ENCODE measurements around the gene CFAP69. TPM values are rescaled to one million over a fixed set of nuclear protein-coding genes. Genes with fewer than 3 reads are reported as not detected.
"Not testable (repeated sequence)": the region's sequence is repeated elsewhere in the genome, so short reads cannot be mapped to it uniquely, and the experiment has no call there.

The CFAP69 gene
- total RNA-seq, 1 experiment from 2014 or later = 3.4 TPM

GRCh38 chr7:90347759-90348158 is 102.8 kb downstream of the CFAP69 start:
- H3K4me3 Mint-ChIP-seq = peak overlapping the region; percentile 91
- no peaks in the 10 kb centered on the region for H3K9me3 Mint-ChIP-seq
- ChIA-PET POLR2A (no interaction called here), CTCF (no interaction called here)
- ATAC-seq (no peak), DNase-seq (ENCODE audit: low spot score) (no peak)
- no peaks in the 10 kb centered on the region for H3K27me3 Mint-ChIP-seq (ENCODE audit: low read depth)
- peaks cover 9% of the 10 kb centered on the region for H3K4me1 Mint-ChIP-seq
- H3K36me3 Mint-ChIP-seq = no peaks in the 10 kb centered on the region
- TF ChIP-seq ZNF425 (CRISPR knock-in tag; conservative IDR thresholded peaks at IDR 0.05) = no peak
- TF ChIP-seq ZNF121 (CRISPR knock-in tag; IDR thresholded peaks at IDR 0.05) = peak; percentile 79
- H3K27ac Mint-ChIP-seq = no peak overlapping the region

DNA sequence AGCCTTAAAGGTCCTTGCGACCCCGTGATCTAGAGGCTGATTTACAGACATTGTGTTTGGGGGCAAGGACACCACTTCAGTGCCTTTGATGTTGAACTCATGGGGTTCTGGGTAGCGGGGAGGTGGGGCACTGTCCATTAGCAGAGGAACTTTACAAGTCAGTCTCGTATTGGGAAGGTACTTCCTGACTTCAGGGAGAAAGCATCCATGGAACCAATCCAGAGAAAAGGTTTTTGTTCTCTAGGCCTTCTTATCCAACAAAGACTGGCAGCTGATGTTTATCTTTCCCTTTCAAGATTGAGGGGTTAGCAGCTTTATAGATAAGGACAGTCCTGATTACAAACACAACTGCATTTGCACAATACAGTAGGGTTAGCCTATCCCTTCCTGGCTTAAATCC is 104.3 kb downstream of the CFAP69 start:
- ATAC-seq = no peak
- DNase-seq (ENCODE audit: low spot score) = no peak
- ChIA-PET CTCF (no interaction called here), POLR2A (no interaction called here)
- H3K27me3 Mint-ChIP-seq (ENCODE audit: low read depth) = no peaks in the 10 kb centered on the region
- H3K4me3 Mint-ChIP-seq = no peak overlapping the region
- no peaks in the 10 kb centered on the region for H3K36me3 Mint-ChIP-seq
- no peak overlapping the region for H3K27ac Mint-ChIP-seq
- peaks cover 9% of the 10 kb centered on the region for H3K4me1 Mint-ChIP-seq
- no peak for TF ChIP-seq NFE2L1 (CRISPR knock-in tag; IDR thresholded peaks at IDR 0.05)
- TF ChIP-seq ZNF532 (CRISPR knock-in tag; IDR thresholded peaks at IDR 0.05; ENCODE audit: borderline replicate concordance) = no peak
- no peak for TF ChIP-seq ETV6 (CRISPR knock-in tag; IDR thresholded peaks at IDR 0.05)
- TF ChIP-seq, protein P1, sequence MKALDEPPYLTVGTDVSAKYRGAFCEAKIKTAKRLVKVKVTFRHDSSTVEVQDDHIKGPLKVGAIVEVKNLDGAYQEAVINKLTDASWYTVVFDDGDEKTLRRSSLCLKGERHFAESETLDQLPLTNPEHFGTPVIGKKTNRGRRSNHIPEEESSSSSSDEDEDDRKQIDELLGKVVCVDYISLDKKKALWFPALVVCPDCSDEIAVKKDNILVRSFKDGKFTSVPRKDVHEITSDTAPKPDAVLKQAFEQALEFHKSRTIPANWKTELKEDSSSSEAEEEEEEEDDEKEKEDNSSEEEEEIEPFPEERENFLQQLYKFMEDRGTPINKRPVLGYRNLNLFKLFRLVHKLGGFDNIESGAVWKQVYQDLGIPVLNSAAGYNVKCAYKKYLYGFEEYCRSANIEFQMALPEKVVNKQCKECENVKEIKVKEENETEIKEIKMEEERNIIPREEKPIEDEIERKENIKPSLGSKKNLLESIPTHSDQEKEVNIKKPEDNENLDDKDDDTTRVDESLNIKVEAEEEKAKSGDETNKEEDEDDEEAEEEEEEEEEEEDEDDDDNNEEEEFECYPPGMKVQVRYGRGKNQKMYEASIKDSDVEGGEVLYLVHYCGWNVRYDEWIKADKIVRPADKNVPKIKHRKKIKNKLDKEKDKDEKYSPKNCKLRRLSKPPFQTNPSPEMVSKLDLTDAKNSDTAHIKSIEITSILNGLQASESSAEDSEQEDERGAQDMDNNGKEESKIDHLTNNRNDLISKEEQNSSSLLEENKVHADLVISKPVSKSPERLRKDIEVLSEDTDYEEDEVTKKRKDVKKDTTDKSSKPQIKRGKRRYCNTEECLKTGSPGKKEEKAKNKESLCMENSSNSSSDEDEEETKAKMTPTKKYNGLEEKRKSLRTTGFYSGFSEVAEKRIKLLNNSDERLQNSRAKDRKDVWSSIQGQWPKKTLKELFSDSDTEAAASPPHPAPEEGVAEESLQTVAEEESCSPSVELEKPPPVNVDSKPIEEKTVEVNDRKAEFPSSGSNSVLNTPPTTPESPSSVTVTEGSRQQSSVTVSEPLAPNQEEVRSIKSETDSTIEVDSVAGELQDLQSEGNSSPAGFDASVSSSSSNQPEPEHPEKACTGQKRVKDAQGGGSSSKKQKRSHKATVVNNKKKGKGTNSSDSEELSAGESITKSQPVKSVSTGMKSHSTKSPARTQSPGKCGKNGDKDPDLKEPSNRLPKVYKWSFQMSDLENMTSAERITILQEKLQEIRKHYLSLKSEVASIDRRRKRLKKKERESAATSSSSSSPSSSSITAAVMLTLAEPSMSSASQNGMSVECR (CRISPR knock-in tag; IDR thresholded peaks at IDR 0.05; ENCODE audit: borderline replicate concordance) = no peak
- TF ChIP-seq, protein P2, sequence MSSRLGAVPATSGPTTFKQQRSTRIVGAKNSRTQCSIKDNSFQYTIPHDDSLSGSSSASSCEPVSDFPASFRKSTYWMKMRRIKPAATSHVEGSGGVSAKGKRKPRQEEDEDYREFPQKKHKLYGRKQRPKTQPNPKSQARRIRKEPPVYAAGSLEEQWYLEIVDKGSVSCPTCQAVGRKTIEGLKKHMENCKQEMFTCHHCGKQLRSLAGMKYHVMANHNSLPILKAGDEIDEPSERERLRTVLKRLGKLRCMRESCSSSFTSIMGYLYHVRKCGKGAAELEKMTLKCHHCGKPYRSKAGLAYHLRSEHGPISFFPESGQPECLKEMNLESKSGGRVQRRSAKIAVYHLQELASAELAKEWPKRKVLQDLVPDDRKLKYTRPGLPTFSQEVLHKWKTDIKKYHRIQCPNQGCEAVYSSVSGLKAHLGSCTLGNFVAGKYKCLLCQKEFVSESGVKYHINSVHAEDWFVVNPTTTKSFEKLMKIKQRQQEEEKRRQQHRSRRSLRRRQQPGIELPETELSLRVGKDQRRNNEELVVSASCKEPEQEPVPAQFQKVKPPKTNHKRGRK (CRISPR knock-in tag; IDR thresholded peaks at IDR 0.05; ENCODE audit: borderline replicate concordance) = no peak
- no peak for TF ChIP-seq ATF1 (CRISPR knock-in tag; IDR thresholded peaks at IDR 0.05)
- H3K9me3 Mint-ChIP-seq = no peaks in the 10 kb centered on the region

DNA sequence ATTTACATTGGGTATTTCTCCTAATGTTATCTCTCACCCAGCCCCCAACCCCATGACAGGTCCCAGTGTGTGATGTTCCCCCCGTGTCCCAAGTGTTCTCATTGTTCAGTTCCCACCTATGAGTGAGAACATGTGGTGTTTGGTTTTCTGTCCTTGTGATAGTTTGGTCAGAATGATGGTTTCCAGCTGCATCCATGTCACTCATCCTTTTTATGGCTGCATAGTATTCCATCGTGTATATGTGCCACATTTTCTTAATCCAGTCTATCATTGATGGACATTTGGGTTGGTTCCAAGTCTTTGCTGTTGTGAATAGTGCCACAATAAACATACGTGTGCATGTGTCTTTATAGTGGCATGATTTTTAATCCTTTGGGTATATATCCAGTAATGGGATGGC is 105.1 kb downstream of the CFAP69 start:
- ATAC-seq; CTCF ChIA-PET; H3K27me3 Mint-ChIP-seq (ENCODE audit: low read depth); H3K4me3 Mint-ChIP-seq; H3K9me3 Mint-ChIP-seq; POLR2A ChIA-PET; DNase-seq (ENCODE audit: low spot score); H3K4me1 Mint-ChIP-seq; H3K36me3 Mint-ChIP-seq; H3K27ac Mint-ChIP-seq: not testable (repeated sequence)

Measured in WTC11 (cell line).